ENCODE results near the gene LAMTOR2.

LAMTOR2 gene

DNA sequence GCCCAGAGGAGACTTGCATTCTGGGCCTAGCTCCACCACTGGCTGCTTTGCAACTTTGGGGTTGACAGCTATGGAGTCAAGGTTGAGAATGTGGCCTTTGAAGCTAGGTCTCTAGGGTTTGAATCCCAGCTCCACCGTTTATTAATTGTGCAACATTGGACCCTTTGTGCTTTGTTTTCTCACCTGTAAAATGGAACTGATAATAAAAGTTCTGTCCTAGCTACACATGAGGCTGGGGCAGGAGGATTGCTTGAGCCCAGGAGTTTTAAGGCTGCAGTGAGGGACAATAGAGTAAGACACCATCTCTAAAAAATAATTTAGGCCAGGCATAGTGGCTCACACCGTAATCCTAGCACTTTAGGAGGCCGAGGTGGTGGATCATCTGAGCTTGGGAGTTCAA is 44.7 kb downstream of the LAMTOR2 start:
- no peak for DNase-seq (ENCODE audit: low read depth)

DNA sequence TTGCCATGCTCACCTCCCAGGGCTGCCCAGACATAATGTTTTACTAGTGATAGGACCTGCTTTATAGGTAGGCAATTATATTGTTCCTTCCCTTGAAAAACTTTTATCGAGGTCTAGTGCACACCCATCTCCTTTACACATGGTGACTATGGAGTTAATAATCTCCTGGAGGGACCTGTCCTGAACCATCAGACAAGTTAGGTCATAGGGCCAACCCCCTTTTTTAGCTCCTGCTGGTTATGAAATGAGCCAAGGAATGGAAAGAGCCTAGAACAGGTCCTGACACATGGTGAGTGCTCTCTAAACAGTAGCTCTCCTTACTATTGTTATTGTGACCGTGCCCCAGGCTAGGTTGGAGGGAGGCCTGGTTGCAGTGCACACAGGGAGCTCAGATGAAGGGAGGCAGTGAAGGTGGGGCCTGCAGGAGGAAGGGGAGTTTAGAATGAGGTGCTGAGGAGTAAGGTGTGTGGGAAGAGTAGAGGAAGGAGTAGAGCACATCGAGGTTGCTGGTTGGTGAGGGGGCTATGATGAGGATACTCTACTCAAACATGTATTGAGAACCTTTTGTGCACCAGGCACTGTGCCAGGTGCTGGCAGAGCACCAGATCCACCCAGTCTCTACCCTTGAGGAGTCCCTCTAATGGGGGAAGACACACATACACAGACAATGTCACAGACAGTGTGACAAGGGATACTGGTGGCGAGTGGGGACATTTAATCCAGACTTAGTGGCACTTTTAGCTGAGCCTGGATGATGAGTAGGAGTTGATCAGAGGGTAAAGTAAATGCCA is 45.8 kb downstream of the LAMTOR2 start:
- no peak for DNase-seq (ENCODE audit: low read depth)

DNA sequence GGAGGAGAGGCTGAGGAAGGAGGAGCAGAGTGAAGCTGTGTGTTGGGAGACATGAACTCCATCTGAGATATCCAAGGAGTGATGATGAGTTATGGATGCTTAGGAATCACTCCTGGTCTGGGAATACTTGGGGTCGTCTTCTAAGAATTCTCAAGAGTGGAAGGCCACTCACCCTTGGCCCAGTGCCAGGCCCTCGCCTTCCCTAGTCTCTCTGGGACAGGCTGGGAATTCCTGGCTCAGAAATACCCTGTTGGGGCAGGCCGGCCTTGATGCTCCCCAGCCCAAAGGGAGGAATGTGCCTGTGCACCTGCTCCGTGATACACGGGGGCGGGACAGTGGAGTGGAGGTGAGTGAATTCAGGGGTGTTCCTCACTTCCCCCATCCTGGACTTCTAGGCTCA is 47.3 kb downstream of the LAMTOR2 start:
- DNase-seq (ENCODE audit: low read depth): no peak

DNA sequence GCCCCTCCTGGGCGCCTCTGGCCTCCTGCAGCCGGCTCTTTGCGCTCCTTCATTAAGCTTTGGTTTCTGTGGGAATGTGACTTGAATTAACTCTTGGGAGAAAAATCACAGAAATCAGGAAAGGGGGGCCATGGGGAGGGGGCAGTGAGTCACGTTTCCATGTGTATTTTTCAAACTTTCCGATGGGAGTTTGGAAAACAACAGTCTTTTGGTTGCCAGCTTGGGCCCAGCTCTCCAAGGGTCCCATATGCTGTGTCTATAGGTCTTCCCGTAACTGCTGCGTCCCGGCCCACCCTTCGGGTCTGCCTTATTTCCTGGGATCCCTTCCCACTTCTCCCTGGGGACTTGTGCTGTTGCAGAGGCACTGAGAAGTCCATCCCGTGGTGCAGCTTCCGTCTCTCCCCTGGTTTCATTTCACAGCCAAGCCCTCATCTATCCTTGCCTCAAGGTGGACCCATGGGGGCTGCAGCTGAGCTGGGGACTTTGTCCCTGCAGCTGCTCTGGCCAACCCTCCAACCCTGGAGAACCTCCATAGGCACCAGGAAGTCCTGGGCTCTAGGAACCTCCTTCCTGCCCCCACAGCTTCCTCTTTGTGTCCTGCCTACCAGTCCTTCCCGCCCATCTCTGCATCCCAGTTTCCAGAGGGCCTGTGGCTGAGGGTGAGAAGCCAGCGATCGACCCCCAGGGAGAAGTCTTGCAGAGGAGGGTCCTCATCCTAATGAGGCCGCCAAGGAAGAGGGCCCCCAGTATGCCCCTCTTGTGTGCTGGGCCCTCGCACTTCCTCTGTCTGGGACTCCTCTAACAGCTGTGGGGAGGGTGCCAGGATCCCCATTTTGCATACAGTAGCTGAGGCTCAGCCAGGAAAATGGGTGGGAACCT is 48.3 kb downstream of the LAMTOR2 start:
- no peak for DNase-seq (ENCODE audit: low read depth)

DNA sequence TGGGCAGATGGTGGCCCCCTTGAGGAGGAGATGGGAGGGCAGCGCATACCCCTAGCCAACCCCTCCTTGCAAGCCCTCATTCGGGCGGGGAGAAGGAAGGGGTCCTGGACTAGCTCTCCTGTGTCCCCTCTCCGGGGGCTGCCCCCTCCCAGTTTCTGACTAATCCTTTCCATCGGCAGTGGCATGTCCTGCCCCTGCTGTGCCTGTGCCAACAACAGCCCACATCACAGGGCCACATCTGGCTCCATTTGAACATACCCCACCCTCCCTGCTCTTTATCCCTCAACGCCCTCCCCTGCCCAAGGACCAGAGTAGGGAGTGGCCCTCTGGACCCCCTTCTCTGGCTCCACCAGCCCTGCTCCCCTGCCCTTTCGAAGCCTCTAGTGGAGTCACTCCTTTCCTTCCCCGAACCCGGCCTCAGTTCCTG is 49.0 kb downstream of the LAMTOR2 start:
- no peak for DNase-seq (ENCODE audit: low read depth)

DNA sequence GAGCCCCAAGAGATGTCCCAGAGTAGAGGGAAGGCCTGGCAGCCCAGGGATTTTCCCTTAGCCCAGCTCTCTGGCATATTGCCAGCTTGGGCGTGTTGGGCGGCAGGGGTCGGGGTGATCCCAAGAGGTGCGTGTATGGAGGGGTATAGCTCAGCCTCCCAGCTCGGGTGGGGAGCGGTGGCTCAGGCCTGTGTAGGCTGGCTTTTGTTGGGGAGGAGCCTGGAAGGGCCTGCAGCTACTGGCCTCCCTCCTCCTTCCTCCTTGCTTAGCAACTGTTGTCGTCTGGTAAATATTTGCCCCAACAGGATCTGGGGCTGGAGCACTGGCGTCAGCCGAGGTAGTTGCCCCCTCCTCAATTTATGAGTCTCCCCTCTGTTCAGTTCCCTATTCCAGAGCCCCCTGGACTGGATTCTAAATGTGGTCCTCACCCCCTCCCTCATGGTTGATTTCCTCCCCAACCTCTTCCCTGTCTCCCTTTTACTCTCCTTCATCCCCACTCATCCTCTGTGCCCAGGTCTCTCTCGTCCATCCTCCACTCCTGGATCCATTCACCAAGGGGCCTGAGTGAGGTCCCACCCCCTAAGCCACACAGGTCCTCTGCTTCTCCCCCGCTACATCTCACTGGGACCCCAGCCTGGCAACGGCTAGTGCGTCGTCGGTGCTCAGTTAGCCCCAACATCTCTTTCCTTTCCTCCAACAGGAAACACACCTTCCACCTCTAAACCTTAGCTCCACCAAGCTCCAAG is 49.7 kb downstream of the LAMTOR2 start:
- no peak for DNase-seq (ENCODE audit: low read depth)

DNA sequence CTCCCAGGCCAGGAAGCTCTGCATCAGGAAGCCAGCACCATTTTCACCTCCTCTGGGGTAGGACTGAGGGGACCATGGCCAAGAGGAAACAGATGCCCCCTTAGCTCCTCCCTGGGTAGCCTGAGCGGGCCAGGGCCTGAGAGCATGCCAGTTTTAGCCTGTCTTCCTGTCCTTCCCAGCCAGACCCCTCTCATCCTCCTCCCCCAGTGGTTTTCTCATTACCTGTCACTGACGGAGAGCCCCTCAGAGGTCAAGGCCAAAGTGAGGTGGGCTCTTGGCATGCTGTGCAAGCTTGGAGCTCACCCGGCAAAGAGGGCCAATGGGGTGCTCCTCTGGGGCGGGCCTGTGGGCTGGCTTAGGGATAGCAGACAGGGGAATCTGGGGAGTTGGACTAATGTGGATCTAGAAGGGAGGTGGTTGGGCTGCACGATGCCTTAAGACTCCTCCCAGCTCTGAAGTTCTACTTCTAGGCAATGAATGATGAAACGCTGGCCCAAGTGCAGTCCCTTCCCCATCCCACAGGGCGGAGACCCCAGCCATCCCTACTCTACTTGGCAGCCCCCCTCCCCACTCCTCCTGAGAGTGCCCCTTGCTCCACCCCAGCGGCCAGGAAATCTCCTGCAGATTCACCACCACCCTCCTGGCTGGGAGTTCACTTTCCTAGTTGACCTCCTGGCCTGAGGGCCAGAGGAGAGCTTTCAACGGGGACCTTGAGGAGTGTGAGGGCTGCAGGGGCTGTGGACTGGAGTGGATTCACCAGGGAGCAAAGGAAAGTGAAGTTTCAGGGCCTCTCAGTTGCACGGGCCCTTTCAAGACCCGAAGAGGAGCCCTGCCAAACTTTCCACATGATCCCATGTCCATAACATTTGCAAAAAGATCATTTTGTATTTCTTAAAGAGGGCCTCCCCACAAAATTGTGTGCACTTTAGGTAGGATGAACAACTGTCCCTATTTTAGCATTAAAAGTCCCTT is 50.6 kb downstream of the LAMTOR2 start:
- DNase-seq (ENCODE audit: low read depth): no peak

DNA sequence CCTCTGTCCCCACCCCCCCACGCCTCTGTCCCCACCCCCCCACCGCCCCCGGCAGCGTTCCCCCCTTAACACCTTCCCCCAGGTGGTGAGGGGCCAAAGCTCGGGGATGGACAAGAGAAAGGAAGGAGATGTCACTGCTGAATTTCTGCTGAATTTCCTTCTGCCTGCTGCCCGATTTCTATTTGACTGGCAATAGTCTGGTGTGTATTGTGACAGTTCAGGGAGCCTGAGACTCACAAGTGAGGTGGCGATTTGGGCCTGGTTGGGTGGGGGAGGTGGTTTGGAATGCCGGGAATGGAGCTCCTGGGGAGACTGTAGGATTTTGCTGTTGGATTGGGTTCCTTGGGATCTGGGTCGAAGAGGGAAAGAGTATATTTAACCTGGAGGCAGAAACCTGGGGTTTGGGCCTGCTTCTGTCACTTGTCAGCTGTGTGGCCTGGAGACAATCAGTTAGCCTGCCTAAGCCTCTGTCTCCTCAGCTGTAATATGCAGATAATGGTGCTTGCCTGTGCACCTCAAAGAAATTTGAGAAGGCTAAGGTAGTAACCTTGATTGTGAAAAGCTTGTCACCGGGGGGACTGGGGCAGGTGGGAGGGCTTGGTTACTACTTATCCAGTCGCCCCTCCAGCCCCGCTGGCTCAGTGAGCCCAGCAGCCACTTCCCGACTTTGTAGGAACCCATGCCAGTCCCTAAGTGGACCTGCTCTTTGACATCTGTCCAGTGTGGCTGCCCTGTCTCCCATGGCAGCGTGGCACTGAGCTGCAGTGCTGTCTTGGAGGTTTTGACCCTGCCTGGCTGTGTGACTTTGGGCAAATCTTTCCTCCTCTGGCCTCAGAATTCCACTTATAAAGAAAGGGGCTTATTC is 52.3 kb downstream of the LAMTOR2 start:
- DNase-seq (ENCODE audit: low read depth): no peak

DNA sequence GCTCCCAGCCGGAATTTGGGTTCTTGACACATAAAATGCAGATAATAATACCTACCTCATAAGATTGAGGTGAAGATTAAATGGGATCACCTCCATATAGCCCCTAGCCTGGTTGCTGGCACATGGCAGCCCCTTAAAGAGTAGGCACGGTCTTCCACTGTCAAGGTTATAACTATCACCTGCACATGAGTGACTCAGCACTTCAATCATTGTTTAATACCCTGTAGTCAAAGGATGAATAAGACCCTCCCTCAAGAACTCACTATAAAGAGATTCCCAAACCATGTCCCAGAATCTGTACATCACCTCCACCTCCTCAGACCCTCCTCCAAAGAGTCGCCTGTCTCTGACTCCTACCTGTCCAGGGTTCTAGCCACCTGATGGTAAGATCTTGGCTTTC is 53.5 kb downstream of the LAMTOR2 start:
- no peak for DNase-seq (ENCODE audit: low read depth)

Data from stimulated activated CD4-positive, alpha-beta T cell treated with anti-CD3 and anti-CD28 coated beads, Interleukin-2, amount 100 ng/mL, for 4 hours (primary cell).